HFF-Myc (cell line): ENCODE results near the gene ADCY3.

Experiments used
- DNase-seq: peaks from one replicate; pipeline ENCODE4 v3.0.0-alpha.2; 2011; ENCODE audit warnings: low read depth; ENCODE audit errors: extremely low read depth
- H3K4me3 ChIP-seq: replicated peaks from 2 replicates; pipeline ENCODE4 v1.5.1; 2011; ENCODE audit warnings: low read depth, mild to moderate bottlenecking, control low read depth, low read length
- CTCF ChIP-seq: IDR thresholded peaks from 2 replicates; pipeline ENCODE4 v1.5.1; 2012; ENCODE audit warnings: mild to moderate bottlenecking, low read depth, low read length, control low read depth; ENCODE audit errors: missing control alignments

The ADCY3 gene

GRCh38 chr2:24920098-24920808, at the start of gene ADCY3:
Gene ADCY3, minus strand, starts transcription at chr2:24920237. Its CDS starts 1,250 bp downstream, at chr2:24918987.
- TF ChIP-seq CTCF, result no peak
- H3K4me3 ChIP-seq, result peak within 1 kb of the TSS; percentile 51
- DNase-seq, result no peak

GRCh38 chr2:24969784-24970183, 49.7 kb upstream of the ADCY3 start:
- no peak overlapping the region for H3K4me3 ChIP-seq
- no peak for TF ChIP-seq CTCF
- DNase-seq, result no peak

GRCh38 chr2:24961903-24962302, 41.9 kb upstream of the ADCY3 start:
- no peak for TF ChIP-seq CTCF
- no peak overlapping the region for H3K4me3 ChIP-seq

GRCh38 chr2:24959761-24960160, 39.7 kb upstream of the ADCY3 start:
- no peak for DNase-seq
- TF ChIP-seq CTCF, result no peak
- no peak overlapping the region for H3K4me3 ChIP-seq

More at GRCh38 chr2:24961903-24962302, 41.9 kb upstream of the ADCY3 start:
- DNase-seq, result no peak

- DNase-seq, result no peak
- no peak overlapping the region for H3K4me3 ChIP-seq
- no peak for TF ChIP-seq CTCF
Measured at GRCh38 chr2:24958411-24958935, 38.4 kb upstream of the ADCY3 start.

- no peak overlapping the region for H3K4me3 ChIP-seq
- no peak for DNase-seq
- TF ChIP-seq CTCF, result no peak
Measured at GRCh38 chr2:24957976-24958375, 37.9 kb upstream of the ADCY3 start.
